ENCODE measurements around the gene FARP1.

Gene FARP1

GRCh38 chr13:98305670-98306069, 162.8 kb downstream of the FARP1 start:
- TF ChIP-seq, protein P1, sequence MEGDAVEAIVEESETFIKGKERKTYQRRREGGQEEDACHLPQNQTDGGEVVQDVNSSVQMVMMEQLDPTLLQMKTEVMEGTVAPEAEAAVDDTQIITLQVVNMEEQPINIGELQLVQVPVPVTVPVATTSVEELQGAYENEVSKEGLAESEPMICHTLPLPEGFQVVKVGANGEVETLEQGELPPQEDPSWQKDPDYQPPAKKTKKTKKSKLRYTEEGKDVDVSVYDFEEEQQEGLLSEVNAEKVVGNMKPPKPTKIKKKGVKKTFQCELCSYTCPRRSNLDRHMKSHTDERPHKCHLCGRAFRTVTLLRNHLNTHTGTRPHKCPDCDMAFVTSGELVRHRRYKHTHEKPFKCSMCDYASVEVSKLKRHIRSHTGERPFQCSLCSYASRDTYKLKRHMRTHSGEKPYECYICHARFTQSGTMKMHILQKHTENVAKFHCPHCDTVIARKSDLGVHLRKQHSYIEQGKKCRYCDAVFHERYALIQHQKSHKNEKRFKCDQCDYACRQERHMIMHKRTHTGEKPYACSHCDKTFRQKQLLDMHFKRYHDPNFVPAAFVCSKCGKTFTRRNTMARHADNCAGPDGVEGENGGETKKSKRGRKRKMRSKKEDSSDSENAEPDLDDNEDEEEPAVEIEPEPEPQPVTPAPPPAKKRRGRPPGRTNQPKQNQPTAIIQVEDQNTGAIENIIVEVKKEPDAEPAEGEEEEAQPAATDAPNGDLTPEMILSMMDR (conservative IDR thresholded peaks at IDR 0.05): no peak
- no peak for TF ChIP-seq ZFX (IDR thresholded peaks at IDR 0.05)

GRCh38 chr13:98307463-98308085, 164.7 kb downstream of the FARP1 start:
- TF ChIP-seq, protein P1 (conservative IDR thresholded peaks at IDR 0.05): no peak
- no peak for TF ChIP-seq ZFX (IDR thresholded peaks at IDR 0.05)
- H3K27ac ChIP-seq: no peak overlapping the region

More at GRCh38 chr13:98305670-98306069, 162.8 kb downstream of the FARP1 start:
- H3K27ac ChIP-seq: no peak overlapping the region

GRCh38 chr13:98308086-98308911, 165.4 kb downstream of the FARP1 start:
- H3K27ac ChIP-seq: no peak overlapping the region
- TF ChIP-seq, protein P1 (conservative IDR thresholded peaks at IDR 0.05): no peak
- no peak for TF ChIP-seq ZFX (IDR thresholded peaks at IDR 0.05)

- no peak overlapping the region for H3K27ac ChIP-seq
- TF ChIP-seq, protein P1 (conservative IDR thresholded peaks at IDR 0.05): no peak
- TF ChIP-seq ZFX (IDR thresholded peaks at IDR 0.05): no peak
Measured at GRCh38 chr13:98309569-98310335, 166.9 kb downstream of the FARP1 start.

DNA sequence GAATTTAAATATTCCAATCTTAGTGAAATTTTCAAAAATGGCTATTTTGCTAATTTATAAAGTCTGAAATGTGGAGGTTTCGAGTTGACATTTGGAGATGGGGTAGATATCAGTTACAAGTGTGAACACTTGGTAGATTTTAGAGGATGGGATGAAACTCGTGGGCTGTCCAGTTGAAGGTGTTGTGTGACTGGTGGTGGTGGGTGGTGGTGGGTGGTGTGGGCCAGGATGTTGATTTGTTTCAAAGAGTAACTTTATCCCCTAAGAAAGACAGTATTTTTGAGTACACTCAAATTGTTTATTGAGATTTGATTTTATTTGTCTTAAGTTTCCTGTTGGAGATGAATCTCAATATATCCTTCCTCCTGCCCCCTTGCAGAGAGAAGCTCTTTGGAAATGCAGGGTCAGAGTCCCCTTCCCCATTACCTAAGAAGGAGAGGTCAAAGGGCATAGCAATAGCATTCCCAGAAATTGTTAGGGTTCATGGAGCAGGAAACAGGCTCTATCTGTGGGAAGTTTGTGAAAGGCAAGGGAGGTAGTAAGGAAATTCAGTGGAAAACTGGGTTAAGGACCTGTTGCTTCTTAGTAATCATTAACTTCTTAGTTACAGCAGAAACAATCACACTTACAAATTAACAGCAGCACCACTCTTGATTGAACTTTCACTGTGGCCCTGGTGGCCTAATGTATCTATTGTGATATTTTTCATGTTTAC, 167.7 kb downstream of the FARP1 start:
- no peak overlapping the region for H3K27ac ChIP-seq
- no peak for TF ChIP-seq ZFX (IDR thresholded peaks at IDR 0.05)
- TF ChIP-seq, protein P1 (conservative IDR thresholded peaks at IDR 0.05): no peak

DNA sequence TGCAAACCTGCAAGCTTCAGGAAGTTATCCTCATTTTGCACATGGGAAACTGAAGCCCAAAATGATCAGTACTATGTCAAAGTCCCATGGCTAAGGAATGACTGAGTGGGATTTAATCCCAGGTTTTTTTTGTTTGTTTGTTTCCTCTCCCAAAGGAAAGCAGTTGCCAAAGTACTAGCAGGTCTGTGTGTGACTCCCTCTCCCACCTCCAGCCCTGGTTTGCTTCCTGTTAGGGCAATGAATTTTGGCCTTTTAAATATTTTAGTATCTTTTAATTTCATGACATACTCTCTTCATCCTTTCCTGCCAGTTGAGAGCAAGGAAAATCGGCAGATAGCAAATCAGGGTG, 168.3 kb downstream of the FARP1 start:
- no peak overlapping the region for H3K27ac ChIP-seq
- TF ChIP-seq, protein P1 (conservative IDR thresholded peaks at IDR 0.05): no peak
- no peak for TF ChIP-seq ZFX (IDR thresholded peaks at IDR 0.05)

Data from C4-2B (cell line).